ENCODE data around the gene MYO7B.

DNA sequence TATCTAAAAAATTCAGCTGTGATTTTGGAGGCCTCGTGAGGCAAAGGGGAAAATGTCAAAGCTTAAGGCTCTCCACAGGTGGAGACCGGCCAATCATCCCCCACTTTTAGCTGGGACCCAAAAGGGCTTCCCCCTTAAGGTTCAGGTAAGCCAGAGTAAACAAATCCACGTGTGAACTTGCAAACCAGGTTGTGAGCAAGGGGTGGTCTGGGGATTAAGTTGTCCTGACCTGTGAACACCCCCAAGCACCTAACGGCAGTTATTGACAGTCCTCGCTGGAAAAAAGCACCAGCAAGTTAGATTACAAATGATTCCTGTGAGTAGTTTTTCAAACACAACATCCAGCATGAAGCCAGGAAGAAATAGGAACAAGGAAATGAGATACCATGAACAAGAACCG, 42.9 kb downstream of the MYO7B start:
- no peak for TF ChIP-seq POLR2A (IDR thresholded peaks at IDR 0.05)
- TF ChIP-seq, protein P1, sequence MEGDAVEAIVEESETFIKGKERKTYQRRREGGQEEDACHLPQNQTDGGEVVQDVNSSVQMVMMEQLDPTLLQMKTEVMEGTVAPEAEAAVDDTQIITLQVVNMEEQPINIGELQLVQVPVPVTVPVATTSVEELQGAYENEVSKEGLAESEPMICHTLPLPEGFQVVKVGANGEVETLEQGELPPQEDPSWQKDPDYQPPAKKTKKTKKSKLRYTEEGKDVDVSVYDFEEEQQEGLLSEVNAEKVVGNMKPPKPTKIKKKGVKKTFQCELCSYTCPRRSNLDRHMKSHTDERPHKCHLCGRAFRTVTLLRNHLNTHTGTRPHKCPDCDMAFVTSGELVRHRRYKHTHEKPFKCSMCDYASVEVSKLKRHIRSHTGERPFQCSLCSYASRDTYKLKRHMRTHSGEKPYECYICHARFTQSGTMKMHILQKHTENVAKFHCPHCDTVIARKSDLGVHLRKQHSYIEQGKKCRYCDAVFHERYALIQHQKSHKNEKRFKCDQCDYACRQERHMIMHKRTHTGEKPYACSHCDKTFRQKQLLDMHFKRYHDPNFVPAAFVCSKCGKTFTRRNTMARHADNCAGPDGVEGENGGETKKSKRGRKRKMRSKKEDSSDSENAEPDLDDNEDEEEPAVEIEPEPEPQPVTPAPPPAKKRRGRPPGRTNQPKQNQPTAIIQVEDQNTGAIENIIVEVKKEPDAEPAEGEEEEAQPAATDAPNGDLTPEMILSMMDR (IDR thresholded peaks at IDR 0.05) = no peak

Measured in gastroesophageal sphincter (tissue), 3 donors.